ENCODE data around the gene TXLNB. TPM values are rescaled to one million over a fixed set of nuclear protein-coding genes. Genes with fewer than 3 reads are reported as not detected.

TXLNB gene
- total RNA-seq, 1 experiment from 2014 or later = not detected

DNA sequence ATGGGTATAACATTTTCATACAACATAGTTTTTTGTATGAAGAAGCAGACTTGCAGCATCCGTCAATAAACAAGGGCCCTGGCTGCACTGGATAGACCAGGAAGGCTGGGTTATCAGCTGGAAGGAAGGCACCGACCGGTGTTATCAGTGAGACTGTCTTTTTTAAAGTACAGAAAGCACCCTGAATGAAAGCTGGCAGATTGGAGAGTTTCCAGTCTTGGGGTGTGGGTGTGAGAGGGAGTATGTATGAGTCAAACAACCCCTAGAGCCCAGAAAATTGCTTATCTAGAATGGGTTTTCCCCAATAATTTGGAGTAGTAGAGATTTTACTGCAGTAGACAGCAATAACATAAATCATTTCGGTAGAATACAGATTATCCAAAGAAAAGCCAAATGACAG lies 42.4 kb downstream of the TXLNB start:
- ChIA-PET POLR2A (no interaction called here), CTCF (no interaction called here)
- in situ Hi-C loops (cut with HindIII; ENCODE audit: low pct_unique_long_range_greater_than_20kb, low sequenced_read_pairs) (no loop called here), intact Hi-C loops (cut with micrococcal nuclease; ENCODE audit: unreplicated experiment) (no loop called here)
- ATAC-seq (no peak), DNase-seq (ENCODE audit: low read depth, low spot score) (no peak)
- BruUV-seq (replicated peaks) = no TSS peak
- Histone ChIP-seq H3K36me3 (ENCODE audit: control insufficient read depth, insufficient read depth, low read length) (no peaks in the 10 kb centered on the region), H3K9me3 (ENCODE audit: control insufficient read depth, insufficient read depth, low read depth, low read length) (no peaks in the 10 kb centered on the region), H3K27ac (ENCODE audit: low read length) (no peak overlapping the region), H3K27me3 (ENCODE audit: control insufficient read depth, insufficient read depth, low read length) (no peaks in the 10 kb centered on the region), H3K4me1 (ENCODE audit: control insufficient read depth, insufficient read depth, low read length) (no peaks in the 10 kb centered on the region), H3K4me3 (ENCODE audit: low read depth in 2 of 2, low read length in 2 of 2) (no peak overlapping the region)
- TF ChIP-seq TCF7L2 (IDR thresholded peaks at IDR 0.05; ENCODE audit: low read depth, low read length) (no peak), POLR2AphosphoS5 (IDR thresholded peaks at IDR 0.05; ENCODE audit: low read depth, low read length) (no peak), SIN3A (IDR thresholded peaks at IDR 0.05; ENCODE audit: borderline replicate concordance, insufficient read depth, low read depth, low read length) (no peak)
- TF ChIP-seq, protein P1, sequence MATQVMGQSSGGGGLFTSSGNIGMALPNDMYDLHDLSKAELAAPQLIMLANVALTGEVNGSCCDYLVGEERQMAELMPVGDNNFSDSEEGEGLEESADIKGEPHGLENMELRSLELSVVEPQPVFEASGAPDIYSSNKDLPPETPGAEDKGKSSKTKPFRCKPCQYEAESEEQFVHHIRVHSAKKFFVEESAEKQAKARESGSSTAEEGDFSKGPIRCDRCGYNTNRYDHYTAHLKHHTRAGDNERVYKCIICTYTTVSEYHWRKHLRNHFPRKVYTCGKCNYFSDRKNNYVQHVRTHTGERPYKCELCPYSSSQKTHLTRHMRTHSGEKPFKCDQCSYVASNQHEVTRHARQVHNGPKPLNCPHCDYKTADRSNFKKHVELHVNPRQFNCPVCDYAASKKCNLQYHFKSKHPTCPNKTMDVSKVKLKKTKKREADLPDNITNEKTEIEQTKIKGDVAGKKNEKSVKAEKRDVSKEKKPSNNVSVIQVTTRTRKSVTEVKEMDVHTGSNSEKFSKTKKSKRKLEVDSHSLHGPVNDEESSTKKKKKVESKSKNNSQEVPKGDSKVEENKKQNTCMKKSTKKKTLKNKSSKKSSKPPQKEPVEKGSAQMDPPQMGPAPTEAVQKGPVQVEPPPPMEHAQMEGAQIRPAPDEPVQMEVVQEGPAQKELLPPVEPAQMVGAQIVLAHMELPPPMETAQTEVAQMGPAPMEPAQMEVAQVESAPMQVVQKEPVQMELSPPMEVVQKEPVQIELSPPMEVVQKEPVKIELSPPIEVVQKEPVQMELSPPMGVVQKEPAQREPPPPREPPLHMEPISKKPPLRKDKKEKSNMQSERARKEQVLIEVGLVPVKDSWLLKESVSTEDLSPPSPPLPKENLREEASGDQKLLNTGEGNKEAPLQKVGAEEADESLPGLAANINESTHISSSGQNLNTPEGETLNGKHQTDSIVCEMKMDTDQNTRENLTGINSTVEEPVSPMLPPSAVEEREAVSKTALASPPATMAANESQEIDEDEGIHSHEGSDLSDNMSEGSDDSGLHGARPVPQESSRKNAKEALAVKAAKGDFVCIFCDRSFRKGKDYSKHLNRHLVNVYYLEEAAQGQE (IDR thresholded peaks at IDR 0.05; ENCODE audit: insufficient read depth in 1 of 2, low read depth in 2 of 2, low read length in 1 of 2) = no peak
- TF ChIP-seq, protein P2, sequence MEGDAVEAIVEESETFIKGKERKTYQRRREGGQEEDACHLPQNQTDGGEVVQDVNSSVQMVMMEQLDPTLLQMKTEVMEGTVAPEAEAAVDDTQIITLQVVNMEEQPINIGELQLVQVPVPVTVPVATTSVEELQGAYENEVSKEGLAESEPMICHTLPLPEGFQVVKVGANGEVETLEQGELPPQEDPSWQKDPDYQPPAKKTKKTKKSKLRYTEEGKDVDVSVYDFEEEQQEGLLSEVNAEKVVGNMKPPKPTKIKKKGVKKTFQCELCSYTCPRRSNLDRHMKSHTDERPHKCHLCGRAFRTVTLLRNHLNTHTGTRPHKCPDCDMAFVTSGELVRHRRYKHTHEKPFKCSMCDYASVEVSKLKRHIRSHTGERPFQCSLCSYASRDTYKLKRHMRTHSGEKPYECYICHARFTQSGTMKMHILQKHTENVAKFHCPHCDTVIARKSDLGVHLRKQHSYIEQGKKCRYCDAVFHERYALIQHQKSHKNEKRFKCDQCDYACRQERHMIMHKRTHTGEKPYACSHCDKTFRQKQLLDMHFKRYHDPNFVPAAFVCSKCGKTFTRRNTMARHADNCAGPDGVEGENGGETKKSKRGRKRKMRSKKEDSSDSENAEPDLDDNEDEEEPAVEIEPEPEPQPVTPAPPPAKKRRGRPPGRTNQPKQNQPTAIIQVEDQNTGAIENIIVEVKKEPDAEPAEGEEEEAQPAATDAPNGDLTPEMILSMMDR (IDR thresholded peaks at IDR 0.05) = no peak

DNA sequence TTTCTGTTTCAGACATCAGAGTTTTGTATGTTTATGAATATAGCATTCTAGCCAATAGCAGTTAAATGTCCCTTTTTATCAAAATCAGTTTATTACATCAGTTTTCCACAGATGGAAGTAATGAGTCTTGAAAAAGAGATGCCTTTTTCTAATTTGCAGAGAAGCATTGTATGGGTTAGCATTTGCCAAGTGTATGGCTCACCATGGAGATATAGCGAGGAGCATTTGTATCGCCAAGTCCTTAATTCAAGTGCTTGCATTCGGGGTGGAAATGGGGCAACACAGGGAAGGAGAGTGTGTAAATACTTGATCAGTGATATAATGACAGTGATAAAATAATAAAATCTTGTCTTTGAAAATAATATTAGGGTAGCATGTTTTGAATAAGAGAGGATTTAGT lies 42.9 kb downstream of the TXLNB start:
- Histone ChIP-seq H3K27ac (ENCODE audit: low read length) (no peak overlapping the region), H3K9me3 (ENCODE audit: control insufficient read depth, insufficient read depth, low read depth, low read length) (no peaks in the 10 kb centered on the region), H3K4me3 (ENCODE audit: low read depth in 2 of 2, low read length in 2 of 2) (no peak overlapping the region), H3K27me3 (ENCODE audit: control insufficient read depth, insufficient read depth, low read length) (0 out of 2 replicates have a peak, but pooled peaks cover 2% of the 10 kb centered on the region), H3K4me1 (ENCODE audit: control insufficient read depth, insufficient read depth, low read length) (no peaks in the 10 kb centered on the region), H3K36me3 (ENCODE audit: control insufficient read depth, insufficient read depth, low read length) (no peaks in the 10 kb centered on the region)
- intact Hi-C loops (cut with micrococcal nuclease; ENCODE audit: unreplicated experiment) = no loop called here
- DNase-seq (ENCODE audit: low read depth, low spot score) (no peak), ATAC-seq (no peak)
- POLR2A ChIA-PET = no interaction called here
- no TSS peak for BruUV-seq (replicated peaks)
- TF ChIP-seq, protein P1 (IDR thresholded peaks at IDR 0.05; ENCODE audit: insufficient read depth in 1 of 2, low read depth in 2 of 2, low read length in 1 of 2) = no peak
- TF ChIP-seq, protein P2 (IDR thresholded peaks at IDR 0.05) = no peak
- no peak for TF ChIP-seq POLR2AphosphoS5 (IDR thresholded peaks at IDR 0.05; ENCODE audit: low read depth, low read length)
- no peak for TF ChIP-seq SIN3A (IDR thresholded peaks at IDR 0.05; ENCODE audit: borderline replicate concordance, insufficient read depth, low read depth, low read length)
- TF ChIP-seq TCF7L2 (IDR thresholded peaks at IDR 0.05; ENCODE audit: low read depth, low read length) = no peak
- in situ Hi-C loops (cut with HindIII; ENCODE audit: low pct_unique_long_range_greater_than_20kb, low sequenced_read_pairs) = no loop called here
- CTCF ChIA-PET = no interaction called here
